PC-3 (cell line): ENCODE results near the gene ARHGEF26. TPM values are rescaled to one million over a fixed set of nuclear protein-coding genes. Genes with fewer than 3 reads are reported as not detected.

Source experiments
- ATAC-seq: fragments of 200-7000 bp; cut with Tn5 transposase; 2 replicates; pipeline ENCODE4 v1.9.1; 2020; ENCODE audit warnings: mild to moderate bottlenecking, moderate library complexity
- BruUV-seq: library from RNA; stranded (reverse); fragments of 400-500 nt; replicated peaks from 2 replicates; lab custom pipeline; 2021; lab: Mats Ljungman, UMichigan
- CTCF ChIA-PET: fragments of 300-600 bp; sonication (Branson Sonifier 250); formaldehyde crosslinking; loops from one replicate; lab custom pipeline; 2022; ENCODE audit warnings: antibody characterized with exemption; lab: Charles Lee
- POLR2A ChIA-PET: fragments of 300-600 bp; sonication (Branson Sonifier 250); formaldehyde crosslinking; loops from one replicate; lab custom pipeline; 2022; ENCODE audit warnings: antibody characterized with exemption; ENCODE audit not compliant: unreplicated experiment; lab: Charles Lee
- DNase-seq: peaks from one replicate; pipeline ENCODE4 v3.0.0-alpha.2; 2015
- H2AFZ ChIP-seq: fragments of 300-600 bp; sonication (generic); 2 replicates; pipeline ENCODE4 v1.6.0; 2016; ENCODE audit warnings: antibody characterized with exemption, low read length
- H3F3A ChIP-seq: fragments of 300-600 bp; sonication (generic); one replicate; pipeline ENCODE4 v1.6.0; 2017; ENCODE audit warnings: antibody characterized with exemption, low read length, control low read depth, mild to moderate bottlenecking; ENCODE audit not compliant: unreplicated experiment
- H3K27ac ChIP-seq: fragments of 300-600 bp; sonication (generic); 2 replicates; pipeline ENCODE4 v1.5.1; 2016; ENCODE audit warnings: mild to moderate bottlenecking, low read length
- H3K27me3 ChIP-seq: fragments of 300-600 bp; sonication (generic); 2 replicates; pipeline ENCODE4 v1.6.1; 2016; ENCODE audit warnings: low read length, mixed read lengths
- H3K36me3 ChIP-seq: fragments of 300-600 bp; sonication (generic); 2 replicates; pipeline ENCODE4 v1.6.1; 2016; ENCODE audit warnings: low read depth, mixed run types, low read length, mixed read lengths
- H3K4me1 ChIP-seq: fragments of 300-600 bp; sonication (generic); 2 replicates; pipeline ENCODE4 v1.5.1; 2016; ENCODE audit warnings: low read length; ENCODE audit not compliant: insufficient read depth
- H3K4me2 ChIP-seq: fragments of 300-600 bp; sonication (generic); 2 replicates; pipeline ENCODE4 v1.6.0; 2016; ENCODE audit warnings: low read length
- H3K4me3 ChIP-seq: fragments of 300-600 bp; sonication (generic); 2 replicates; pipeline ENCODE4 v1.5.1; 2016; ENCODE audit warnings: mild to moderate bottlenecking, low read length, mixed read lengths
- H3K79me2 ChIP-seq: fragments of 300-600 bp; sonication (generic); 2 replicates; pipeline ENCODE4 v1.6.1; 2017; ENCODE audit warnings: low read length, mixed read lengths
- H3K9ac ChIP-seq: fragments of 300-600 bp; sonication (generic); 2 replicates; pipeline ENCODE4 v1.6.0; 2016; ENCODE audit warnings: mild to moderate bottlenecking, low read length
- H3K9me2 ChIP-seq: fragments of 300-600 bp; sonication (generic); replicated peaks from 2 replicates; pipeline ENCODE4 v1.6.1; 2016; ENCODE audit warnings: mixed run types, low read length, mixed read lengths
- H3K9me3 ChIP-seq: fragments of 300-600 bp; sonication (generic); 2 replicates; pipeline ENCODE4 v1.6.1; 2016; ENCODE audit warnings: low read length, mixed read lengths
- H4K20me1 ChIP-seq: fragments of 300-600 bp; sonication (generic); 2 replicates; pipeline ENCODE4 v1.6.1; 2016; ENCODE audit warnings: low read length, mixed read lengths
- CTCF ChIP-seq: fragments of 300-600 bp; sonication (generic); conservative IDR thresholded peaks from 2 replicates; pipeline ENCODE4 v1.5.1; 2017; ENCODE audit warnings: antibody characterized with exemption, low read depth, mild to moderate bottlenecking, low read length
- EZH2 ChIP-seq: fragments of 300-600 bp; sonication (generic); IDR thresholded peaks from one replicate; pipeline ENCODE4 v1.6.1; 2017; ENCODE audit warnings: antibody characterized with exemption, mild to moderate bottlenecking, low read length; ENCODE audit not compliant: unreplicated experiment
- EZH2phosphoT487 ChIP-seq: fragments of 300-600 bp; sonication (generic); IDR thresholded peaks from 2 replicates; pipeline ENCODE4 v1.6.1; 2018; ENCODE audit warnings: mild to moderate bottlenecking, antibody characterized with exemption, low read length, borderline replicate concordance
- intact Hi-C: fragments of 100-400 bp; cut with micrococcal nuclease; formaldehyde crosslinking; loops from 2 replicates; pipeline ENCODE4 v1.9.0; 2023
- total RNA-seq: library from RNA; depleted of rRNA; stranded (reverse); fragments of >200 nt; gene quantifications from 2 replicates; pipeline ENCODE4 v1.2.3, GENCODE V29; 2014

The ARHGEF26 gene
- total RNA-seq, 1 experiment from 2014 or later: 5.0 TPM

DNA sequence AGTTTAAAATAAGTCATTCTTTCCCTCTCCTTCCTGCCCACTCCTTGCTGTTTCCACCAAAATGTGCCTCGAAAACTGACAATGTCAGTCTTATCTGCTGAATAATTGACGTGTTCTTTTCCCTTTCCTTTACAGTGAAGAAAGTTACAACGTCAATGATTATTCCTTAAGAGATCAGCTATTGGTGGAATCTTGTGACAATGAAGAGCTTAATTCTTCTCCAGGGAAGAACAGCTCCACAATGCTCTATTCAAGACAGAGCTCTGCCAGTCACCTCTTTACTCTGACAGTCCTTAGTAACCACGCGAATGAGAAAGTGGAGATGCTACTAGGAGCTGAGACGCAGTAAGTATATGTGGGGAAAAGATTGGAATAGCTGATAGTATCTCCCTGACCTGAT lies 119.0 kb downstream of the ARHGEF26 start:
- H3K36me3 ChIP-seq: no peaks in the 10 kb centered on the region
- no peak for TF ChIP-seq EZH2phosphoT487
- no peak for TF ChIP-seq EZH2
- no peak overlapping the region for H3K9ac ChIP-seq
- H4K20me1 ChIP-seq: no peaks in the 10 kb centered on the region
- H3F3A ChIP-seq: no peaks in the 10 kb centered on the region
- no peaks in the 10 kb centered on the region for H3K9me2 ChIP-seq
- H3K4me2 ChIP-seq: no peak overlapping the region
- no TSS peak for BruUV-seq
- H3K79me2 ChIP-seq: no peaks in the 10 kb centered on the region
- no peaks in the 10 kb centered on the region for H3K27me3 ChIP-seq
- no peak overlapping the region for H2AFZ ChIP-seq
- peaks cover 10% of the 10 kb centered on the region for H3K4me1 ChIP-seq
- ATAC-seq (no peak), DNase-seq (no peak)
- no peaks in the 10 kb centered on the region for H3K9me3 ChIP-seq
- no peak overlapping the region for H3K4me3 ChIP-seq
- intact Hi-C loops: no loop called here
- ChIA-PET CTCF (no interaction called here), POLR2A (interaction anchor here (0.6 kb wide), 1 partner anchor 164 kb away, joined by 3 read pairs; no protein-coding TSS in a partner anchor)
- H3K27ac ChIP-seq: no peak overlapping the region

- TF ChIP-seq EZH2 (no peak), CTCF (no peak), EZH2phosphoT487 (no peak)
- Histone ChIP-seq H3K9ac (no peak overlapping the region), H3K9me2 (no peaks in the 10 kb centered on the region), H4K20me1 (no peaks in the 10 kb centered on the region), H3K4me1 (peaks cover 10% of the 10 kb centered on the region), H3K79me2 (no peaks in the 10 kb centered on the region), H3K4me2 (no peak overlapping the region), H3K4me3 (no peak overlapping the region), H3K27ac (no peak overlapping the region), H3F3A (no peaks in the 10 kb centered on the region), H3K9me3 (no peaks in the 10 kb centered on the region), H2AFZ (no peak overlapping the region), H3K27me3 (no peaks in the 10 kb centered on the region), H3K36me3 (no peaks in the 10 kb centered on the region; the same call in 1 of the 2 replicates)
- ATAC-seq (no peak), DNase-seq (no peak)
- CTCF ChIA-PET: no interaction called here
- POLR2A ChIA-PET: no interaction called here
- intact Hi-C loops: no loop called here
- BruUV-seq: no TSS peak
Measured at GRCh38 chr3:154241496-154241895, 120.3 kb downstream of the ARHGEF26 start.

GRCh38 chr3:154242766-154243165 lies 121.6 kb downstream of the ARHGEF26 start:
- H3K79me2 ChIP-seq: no peaks in the 10 kb centered on the region
- H3K27ac ChIP-seq: no peak overlapping the region; the same call in 1 of the 2 replicates
- H3K27me3 ChIP-seq: no peaks in the 10 kb centered on the region
- ChIA-PET POLR2A (no interaction called here), CTCF (no interaction called here)
- H2AFZ ChIP-seq: no peak overlapping the region
- ATAC-seq (no peak), DNase-seq (no peak)
- no peak overlapping the region for H3K9ac ChIP-seq
- no peak overlapping the region for H3K4me3 ChIP-seq
- intact Hi-C loops: no loop called here
- no peaks in the 10 kb centered on the region; the same call in 1 of the 2 replicates for H3K36me3 ChIP-seq
- H3K4me1 ChIP-seq: peaks cover 8% of the 10 kb centered on the region
- no peaks in the 10 kb centered on the region for H4K20me1 ChIP-seq
- TF ChIP-seq EZH2phosphoT487 (no peak), EZH2 (no peak), CTCF (no peak)
- H3K9me3 ChIP-seq: no peaks in the 10 kb centered on the region
- H3F3A ChIP-seq: no peaks in the 10 kb centered on the region
- no TSS peak for BruUV-seq
- H3K9me2 ChIP-seq: no peaks in the 10 kb centered on the region
- H3K4me2 ChIP-seq: no peak overlapping the region
